Left cardiac atrium (tissue), 4 donors: ENCODE data around the gene ATF3. TPM values are rescaled to one million over a fixed set of nuclear protein-coding genes. Genes with fewer than 3 reads are reported as not detected.

Experiments
- ATAC-seq, 2 donors: fragments of 200-7000 bp; cut with Tn5 transposase; one replicate each; pipeline ENCODE4 v1.9.1; 2020; ENCODE audit warnings: mild to moderate bottlenecking in 2 of 2, moderate library complexity in 2 of 2
- DNase-seq: peaks from one replicate; pipeline ENCODE4 v3.0.0-alpha.2; 2020
- intact Hi-C, 2 donors: fragments of 100-400 bp; cut with DNase I; formaldehyde crosslinking; loops; one replicate each; pipeline versions ENCODE4 v1.14.1 to v1.15.1; 2022 to 2023
- total RNA-seq, 2 donors: library from RNA; stranded (reverse); fragmentation: NEBNext Ultra II Directional; extraction: Animal tissue kit (Norgen Biotek cat#: 25700); gene quantifications; one replicate each; pipeline ENCODE4 v1.2.1, GENCODE V29; 2021
- donor health status: DM: no; HTN: yes; CAD: no.
- donor health status: DM: no; HTN: yes; CAD: no; lungs with severe emphysema.
- donor health status: DM: yes; HTN: yes; CAD: no.
- donor health status: Dilated cardiomyopathy.

Gene ATF3
- total RNA-seq, 2 donors from 2014 or later, result 19.2 to 30.7 TPM

GRCh38 chr1:212665241-212666115, 56.9 kb downstream of the ATF3 start:
- intact Hi-C loops, result loop anchor here (2.0 to 10.0 kb wide), 2 partner anchors 117 to 119 kb away; no protein-coding TSS in a partner anchor
- ATAC-seq (peak; percentile 96 to 98), DNase-seq (peak; percentile 87)

GRCh38 chr1:212666116-212666775, 57.7 kb downstream of the ATF3 start:
- intact Hi-C loops, result loop anchor here in 1 of 2 donors (10.0 kb wide), 1 partner anchor 119 kb away; no protein-coding TSS in a partner anchor
- ATAC-seq (no peak), DNase-seq (no peak)

- peak; percentile 53 for DNase-seq
- ATAC-seq, result peak; percentile 20 to 64
- intact Hi-C loops, result loop anchor here in 1 of 2 donors (10.0 kb wide), 1 partner anchor 117 kb away; no protein-coding TSS in a partner anchor
These were observed 58.9 kb downstream of the ATF3 start for GRCh38 chr1:212667223-212668139.

- intact Hi-C loops, result loop anchor here in 1 of 2 donors (10.0 kb wide), 1 partner anchor 116 kb away; no protein-coding TSS in a partner anchor
- no peak for ATAC-seq
- no peak for DNase-seq
These were observed 59.9 kb downstream of the ATF3 start for GRCh38 chr1:212668477-212668876.

GRCh38 chr1:212669102-212669501, 60.5 kb downstream of the ATF3 start:
- DNase-seq (no peak), ATAC-seq (no peak)
- intact Hi-C loops, result loop anchor here in 1 of 2 donors (10.0 kb wide), 1 partner anchor 116 kb away; no protein-coding TSS in a partner anchor

DNA sequence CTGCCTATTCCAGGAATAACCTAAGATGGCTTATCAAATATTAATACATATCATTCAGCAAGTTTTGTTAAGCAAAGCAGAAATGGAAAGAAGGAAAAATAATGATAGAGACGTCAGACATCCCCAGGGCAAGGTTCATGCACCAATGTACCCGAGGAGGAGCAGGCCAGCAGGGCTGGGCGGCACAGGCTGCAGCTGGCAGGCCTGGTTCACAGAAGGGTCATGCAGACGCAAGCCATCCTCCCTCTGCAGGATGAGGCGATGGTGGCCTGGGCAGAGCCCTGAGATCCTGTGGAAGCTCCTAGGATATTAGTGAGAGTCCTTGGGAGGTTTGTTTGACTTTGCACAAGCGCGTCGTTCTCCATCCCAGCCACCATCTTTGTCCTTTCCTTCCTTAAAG, 61.0 kb downstream of the ATF3 start:
- intact Hi-C loops, result loop anchor here in 1 of 2 donors (10.0 kb wide), 1 partner anchor 115 kb away; no protein-coding TSS in a partner anchor
- DNase-seq, result no peak
- ATAC-seq, result no peak

DNA sequence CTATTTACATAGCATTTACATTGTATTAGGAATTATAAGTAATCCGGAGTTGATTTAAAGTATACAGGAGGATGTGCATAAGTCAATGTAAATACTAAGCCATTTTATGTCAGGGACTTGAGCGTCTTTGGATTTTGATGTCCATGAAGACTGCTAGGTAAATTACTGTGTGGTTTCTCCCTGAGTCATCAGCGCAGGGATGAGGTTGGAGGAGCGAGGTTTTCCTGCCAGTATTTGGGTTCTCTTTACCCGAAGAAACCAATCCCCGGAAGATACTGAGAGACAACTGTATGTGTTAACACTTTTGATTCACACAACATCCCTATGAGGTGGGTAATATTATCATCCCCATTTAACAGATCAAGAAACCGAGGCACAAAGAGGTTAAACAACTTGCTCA, 61.7 kb downstream of the ATF3 start:
- ATAC-seq (no peak), DNase-seq (no peak)
- intact Hi-C loops, result no loop called here

Other genes starting within 250 kb of the ATF3 start
- gene PACC1, start 193.9 kb upstream of the ATF3 start, total RNA-seq, result 1 to 10 TPM; 3.3 to 3.4 TPM
- 10 to 100 TPM; 83.8 to 88.6 TPM for gene NENF, start 175.8 kb upstream of the ATF3 start, total RNA-seq
- gene BATF3, start 91.1 kb downstream of the ATF3 start, total RNA-seq, result 1 to 10 TPM; 3.9 to 8.1 TPM
- 10 to 100 TPM; 28.1 to 30.2 TPM for gene NSL1, start 183.0 kb downstream of the ATF3 start, total RNA-seq
- 10 to 100 TPM; 18.8 to 22.1 TPM for gene TATDN3, start 183.1 kb downstream of the ATF3 start, total RNA-seq
- gene SPATA45, start 238.9 kb downstream of the ATF3 start, total RNA-seq, result not detected
- 1 to 10 TPM; 2.3 to 4.9 TPM for gene FLVCR1, start 249.5 kb downstream of the ATF3 start, total RNA-seq